HepG2 (cell line): ENCODE results near the gene DNAAF3. TPM values are rescaled to one million over a fixed set of nuclear protein-coding genes. Genes with fewer than 3 reads are reported as not detected.

Experiments used
- CBFB ChIP-seq: sonication (generic); formaldehyde crosslinking; IDR thresholded peaks from 2 replicates; pipeline ENCODE4 v1.4.0; 2020; ENCODE audit warnings: missing genetic modification reagents
- CBX2 ChIP-seq, 2 experiments: fragments of 200-600 bp in 1 of 2; sonication (generic); formaldehyde crosslinking in 1 of 2; IDR thresholded peaks; 2 replicates each; pipeline versions ENCODE4 v1.7.0 to v1.8.1; 2018 to 2022; ENCODE audit warnings: low read depth in 2 of 2, low read length in 1 of 2, mild to moderate bottlenecking in 1 of 2, missing genetic modification reagents in 1 of 2
- CREB1 ChIP-seq, 2 experiments: fragments of 450-650 bp in 1 of 2; IDR thresholded peaks; 2 replicates each; pipeline ENCODE4 v1.6.1; 2016 to 2017; ENCODE audit warnings: control low read depth in 1 of 2, mild to moderate bottlenecking in 1 of 2, missing compliant biosample characterization in 1 of 2, missing genetic modification characterization in 1 of 2
- CREBL2 ChIP-seq: sonication (generic); formaldehyde crosslinking; IDR thresholded peaks from 2 replicates; pipeline ENCODE4 v1.8.1; 2023; ENCODE audit warnings: missing genetic modification reagents, mild to moderate bottlenecking, borderline replicate concordance
- GFI1 ChIP-seq: sonication (generic); formaldehyde crosslinking; IDR thresholded peaks from 2 replicates; pipeline ENCODE4 v1.5.0; 2020; ENCODE audit warnings: missing genetic modification reagents, mild to moderate bottlenecking, borderline replicate concordance
- GPBP1L1 ChIP-seq: sonication (generic); formaldehyde crosslinking; IDR thresholded peaks from 2 replicates; pipeline ENCODE4 v1.5.0; 2020; ENCODE audit warnings: mild to moderate bottlenecking, missing genetic modification reagents
- HOXA9 ChIP-seq: sonication (generic); formaldehyde crosslinking; IDR thresholded peaks from 2 replicates; pipeline ENCODE4 v1.8.1; 2022; ENCODE audit warnings: missing genetic modification reagents, mild to moderate bottlenecking, moderate library complexity, borderline replicate concordance
- KDM6A ChIP-seq: IDR thresholded peaks from 2 replicates; pipeline ENCODE4 v1.6.1; 2016; ENCODE audit warnings: low read depth
- NBN ChIP-seq: fragments of 450-650 bp; conservative IDR thresholded peaks from 2 replicates; pipeline ENCODE4 v1.6.1; 2017
- PHF8 ChIP-seq: sonication (generic); formaldehyde crosslinking; IDR thresholded peaks from 2 replicates; pipeline ENCODE4 v1.5.0; 2020; ENCODE audit warnings: missing genetic modification reagents
- PRDM4 ChIP-seq: sonication (generic); formaldehyde crosslinking; IDR thresholded peaks from 2 replicates; pipeline ENCODE4 v1.9.0; 2021; ENCODE audit warnings: missing genetic modification reagents, borderline replicate concordance
- SALL2 ChIP-seq: sonication (generic); formaldehyde crosslinking; IDR thresholded peaks from 2 replicates; pipeline ENCODE4 v1.8.1; 2023; ENCODE audit warnings: mild to moderate bottlenecking, missing genetic modification reagents, inconsistent platforms
- SMAD9 ChIP-seq: sonication (generic); formaldehyde crosslinking; IDR thresholded peaks from 2 replicates; pipeline ENCODE4 v1.5.1; 2020; ENCODE audit warnings: mild to moderate bottlenecking, missing genetic modification reagents
- ZBTB39 ChIP-seq: sonication (generic); formaldehyde crosslinking; IDR thresholded peaks from 2 replicates; pipeline ENCODE4 v1.5.0; 2020; ENCODE audit warnings: missing genetic modification reagents
- ZFX ChIP-seq: sonication (generic); formaldehyde crosslinking; IDR thresholded peaks from 2 replicates; pipeline ENCODE4 v1.4.0; 2020; ENCODE audit warnings: mild to moderate bottlenecking, low read depth, missing genetic modification reagents, moderate library complexity
- ZNF280D ChIP-seq: sonication (generic); formaldehyde crosslinking; IDR thresholded peaks from 2 replicates; pipeline ENCODE4 v1.5.1; 2020; ENCODE audit warnings: mild to moderate bottlenecking, missing genetic modification reagents
- ZNF337 ChIP-seq: sonication (generic); formaldehyde crosslinking; IDR thresholded peaks from 2 replicates; pipeline ENCODE4 v1.5.1; 2020; ENCODE audit warnings: missing genetic modification reagents, low read depth, mild to moderate bottlenecking, borderline replicate concordance
- ZNF33B ChIP-seq: sonication (generic); formaldehyde crosslinking; IDR thresholded peaks from 2 replicates; pipeline ENCODE4 v1.5.1; 2020; ENCODE audit warnings: mild to moderate bottlenecking, missing genetic modification reagents
- ZNF619 ChIP-seq: sonication (generic); formaldehyde crosslinking; IDR thresholded peaks from 2 replicates; pipeline ENCODE4 v1.4.0; 2020; ENCODE audit warnings: mild to moderate bottlenecking, missing genetic modification reagents
- ZNF777 ChIP-seq: sonication (generic); formaldehyde crosslinking; IDR thresholded peaks from 2 replicates; pipeline ENCODE4 v1.4.0; 2020; ENCODE audit warnings: missing genetic modification reagents
- polyA plus RNA-seq, 8 experiments: library from polyadenylated mRNA; depleted of rRNA in 3 of 8; stranded (reverse) in 7 of 8; unstranded in 1 of 8; fragments of >200 nt; fragmentation: Illumina TruSeq in 4 of 8; extraction: Trizol in 4 of 8; gene quantifications; 2 replicates each; pipeline versions ENCODE4 v1.2.1 to v1.2.3, GENCODE V29; 2011 to 2016; ENCODE audit warnings: low read depth in 4 of 8, missing spikeins in 1 of 8, mixed read lengths in 1 of 8; ENCODE audit not compliant: insufficient read depth in 1 of 8
- total RNA-seq, 5 experiments: library from RNA; depleted of rRNA; stranded (reverse); fragments of >200 nt; fragmentation: Illumina TruSeq; extraction: Trizol; gene quantifications; 2 replicates each; pipeline ENCODE4 v1.2.3, GENCODE V29; 2016; ENCODE audit warnings: low read depth in 1 of 5

DNAAF3 gene
- total and polyA plus RNA-seq, 2 of the 13 experiments (the other 11 are each of a cell fraction or from before 2014, with no cell fraction given) = 0.30 to 0.40 TPM

DNA sequence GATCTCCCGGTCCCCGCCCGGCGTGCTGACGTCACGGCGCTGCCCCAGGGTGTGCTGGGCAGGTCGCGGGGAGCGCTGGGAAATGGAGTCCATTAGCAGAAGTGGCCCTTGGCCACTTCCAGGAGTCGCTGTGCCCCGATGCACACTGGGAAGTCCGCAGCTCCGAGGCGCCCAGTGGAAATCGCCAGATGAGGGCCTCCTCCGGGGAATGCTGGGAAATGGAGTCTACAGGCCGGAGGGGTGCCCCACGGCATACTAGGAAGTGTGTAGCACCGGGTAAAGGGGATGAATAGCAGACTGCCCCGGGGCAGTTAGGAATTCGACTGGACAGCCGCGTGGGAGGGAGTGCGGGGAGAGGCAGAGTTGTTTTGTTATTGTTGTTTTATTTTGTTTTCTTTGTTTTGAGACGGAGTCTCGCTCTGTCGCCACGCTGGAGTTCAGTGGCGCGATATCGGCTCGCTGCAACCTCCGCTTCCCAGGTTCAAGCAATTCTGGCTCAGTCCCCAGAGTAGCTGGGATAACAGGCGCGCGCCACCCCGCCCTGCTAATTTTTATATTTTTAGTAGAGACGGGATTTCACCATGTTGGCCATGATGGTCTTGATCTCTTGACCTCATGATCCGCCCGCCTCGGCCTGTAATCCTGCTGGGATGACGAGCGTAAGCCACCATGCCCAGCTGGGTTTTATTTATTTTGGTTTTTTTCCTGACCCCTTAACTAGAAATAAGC lies 48.6 kb downstream of the DNAAF3 start (continued):
- TF ChIP-seq CBFB (peak; percentile 58; the same call in 1 of the 2 replicates), ZNF619 (CRISPR knock-in tag) (peak; percentile 54; the same call in 1 of the 2 replicates), ZNF33B (CRISPR knock-in tag) (no peak), SMAD9 (CRISPR knock-in tag) (no peak), GFI1 (CRISPR knock-in tag) (no peak), ZNF777 (CRISPR knock-in tag) (no peak; the same call in 1 of the 2 replicates), PHF8 (peak; percentile 62; the same call in 1 of the 2 replicates), ZNF280D (CRISPR knock-in tag) (no peak), KDM6A (CRISPR knock-in tag) (no peak), CREB1 (IDR thresholded peaks at IDR 0.05) (peak; percentile 98), CREB1 (CRISPR knock-in tag; IDR thresholded peaks at IDR 0.05) (peak; percentile 96), CREBL2 (CRISPR knock-in tag) (no peak), GPBP1L1 (CRISPR knock-in tag) (no peak), NBN (no peak), PRDM4 (no peak), ZBTB39 (no peak), SALL2 (CRISPR knock-in tag) (no peak), HOXA9 (CRISPR knock-in tag) (no peak), ZFX (peak; percentile 78), ZNF337 (CRISPR knock-in tag) (no peak), CBX2 (IDR thresholded peaks at IDR 0.05; ENCODE audit: low read depth, low read length) (no peak), CBX2 (CRISPR knock-in tag; IDR thresholded peaks at IDR 0.05; ENCODE audit: low read depth) (no peak)
